Measurements from ENCODE around the gene PIK3R5.

The PIK3R5 gene

DNA sequence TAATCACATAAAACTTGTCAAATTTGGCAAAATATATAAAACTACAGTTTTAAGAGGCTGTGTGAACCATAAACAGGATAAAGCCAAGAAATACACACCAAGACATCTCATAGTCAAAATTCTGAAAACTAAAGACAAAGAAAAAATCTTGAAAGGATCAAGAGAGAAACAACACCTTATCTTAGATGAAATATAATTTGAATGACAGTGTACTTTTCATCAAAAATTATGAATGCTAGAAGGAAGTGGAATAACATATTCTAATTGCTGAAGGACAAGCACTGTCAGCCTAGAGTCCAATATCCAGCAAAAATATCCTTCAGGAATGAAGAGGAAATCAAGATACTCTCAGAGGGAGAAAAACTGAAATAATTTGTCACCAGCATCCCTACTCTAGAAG, 37.2 kb downstream of the PIK3R5 start:
- no peak for TF ChIP-seq MAX (IDR thresholded peaks at IDR 0.05; ENCODE audit: low read depth, low read length)
- TF ChIP-seq CTCF (IDR thresholded peaks at IDR 0.05; ENCODE audit: low read depth, low read length) = no peak
- no peak for TF ChIP-seq MYC (IDR thresholded peaks at IDR 0.05; ENCODE audit: low read depth, low read length)
- TF ChIP-seq POLR2A (IDR thresholded peaks at IDR 0.05; ENCODE audit: extremely low read depth, insufficient read length) = no peak
- H3K4me3 ChIP-seq (ENCODE audit: low read depth, low read length) = no peak overlapping the region
- no peak for DNase-seq (ENCODE audit: low read depth)

- no peak for TF ChIP-seq MYC (IDR thresholded peaks at IDR 0.05; ENCODE audit: low read depth, low read length)
- TF ChIP-seq POLR2A (IDR thresholded peaks at IDR 0.05; ENCODE audit: extremely low read depth, insufficient read length) = no peak
- TF ChIP-seq MAX (IDR thresholded peaks at IDR 0.05; ENCODE audit: low read depth, low read length) = no peak
- no peak for TF ChIP-seq CTCF (IDR thresholded peaks at IDR 0.05; ENCODE audit: low read depth, low read length)
- DNase-seq (ENCODE audit: low read depth) = no peak
- no peak overlapping the region for H3K4me3 ChIP-seq (ENCODE audit: low read depth, low read length)
These were observed 38.1 kb downstream of the PIK3R5 start for GRCh38 chr17:8927395-8927794.

DNA sequence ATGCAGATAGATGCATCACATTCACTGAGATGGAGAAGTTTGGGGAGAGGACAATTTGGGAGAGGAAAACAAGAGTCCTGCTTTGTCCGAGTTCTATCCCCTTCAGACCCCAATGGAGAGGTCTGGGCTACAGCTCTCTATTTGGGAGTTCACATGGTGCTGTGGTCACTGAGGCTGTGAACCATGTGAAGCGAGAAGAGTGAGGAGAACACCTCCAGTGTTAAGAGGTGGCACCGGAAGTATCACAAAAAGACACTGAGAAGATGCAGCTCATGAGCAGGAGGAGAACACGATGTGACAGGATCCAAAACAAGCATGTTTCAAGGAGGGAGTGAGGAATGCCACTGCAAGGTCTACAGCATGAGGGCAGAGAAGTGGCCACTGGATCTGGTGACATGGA, 39.7 kb downstream of the PIK3R5 start:
- no peak for DNase-seq (ENCODE audit: low read depth)
- TF ChIP-seq POLR2A (IDR thresholded peaks at IDR 0.05; ENCODE audit: extremely low read depth, insufficient read length) = no peak
- TF ChIP-seq MAX (IDR thresholded peaks at IDR 0.05; ENCODE audit: low read depth, low read length) = no peak
- no peak for TF ChIP-seq CTCF (IDR thresholded peaks at IDR 0.05; ENCODE audit: low read depth, low read length)
- TF ChIP-seq MYC (IDR thresholded peaks at IDR 0.05; ENCODE audit: low read depth, low read length) = no peak
- H3K4me3 ChIP-seq (ENCODE audit: low read depth, low read length) = no peak overlapping the region

- no peak overlapping the region for H3K4me3 ChIP-seq (ENCODE audit: low read depth, low read length)
- TF ChIP-seq CTCF (IDR thresholded peaks at IDR 0.05; ENCODE audit: low read depth, low read length) = no peak
- DNase-seq (ENCODE audit: low read depth) = no peak
These were observed 40.4 kb downstream of the PIK3R5 start for GRCh38 chr17:8925141-8925540.

GRCh38 chr17:8924595-8924994, 40.9 kb downstream of the PIK3R5 start:
- no peak overlapping the region for H3K4me3 ChIP-seq (ENCODE audit: low read depth, low read length)
- DNase-seq (ENCODE audit: low read depth) = no peak
- TF ChIP-seq MAX (IDR thresholded peaks at IDR 0.05; ENCODE audit: low read depth, low read length) (no peak), MYC (IDR thresholded peaks at IDR 0.05; ENCODE audit: low read depth, low read length) (no peak), POLR2A (IDR thresholded peaks at IDR 0.05; ENCODE audit: extremely low read depth, insufficient read length) (no peak), CTCF (IDR thresholded peaks at IDR 0.05; ENCODE audit: low read depth, low read length) (no peak)

- no peak for TF ChIP-seq MYC (IDR thresholded peaks at IDR 0.05; ENCODE audit: low read depth, low read length)
- no peak for TF ChIP-seq CTCF (IDR thresholded peaks at IDR 0.05; ENCODE audit: low read depth, low read length)
- no peak for TF ChIP-seq MAX (IDR thresholded peaks at IDR 0.05; ENCODE audit: low read depth, low read length)
- no peak for TF ChIP-seq POLR2A (IDR thresholded peaks at IDR 0.05; ENCODE audit: extremely low read depth, insufficient read length)
- H3K4me3 ChIP-seq (ENCODE audit: low read depth, low read length) = no peak overlapping the region
- DNase-seq (ENCODE audit: low read depth) = no peak
These were observed 41.7 kb downstream of the PIK3R5 start for GRCh38 chr17:8923762-8924161.
